Hepatocyte (in vitro differentiated cells): ENCODE data around the gene SEL1L3. TPM values are rescaled to one million over a fixed set of nuclear protein-coding genes. Genes with fewer than 3 reads are reported as not detected.
A peak's percentile ranks its signal among the peaks of the same experiment; 100 is the strongest.
"Not testable (repeated sequence)": the region's sequence is repeated elsewhere in the genome, so short reads cannot be mapped to it uniquely, and the experiment has no call there.

Source experiments
- DNase-seq: peaks from one replicate; pipeline ENCODE4 v3.0.0-alpha.2; 2016; ENCODE audit warnings: low spot score
- H2AFZ ChIP-seq: fragments of 200-600 bp; sonication (generic); 2 replicates; pipeline ENCODE4 v1.6.0; 2016; ENCODE audit warnings: antibody characterized with exemption, mild to moderate bottlenecking
- H3K27ac ChIP-seq: fragments of 200-600 bp; sonication (generic); 2 replicates; pipeline ENCODE4 v1.5.1; 2016; ENCODE audit warnings: mild to moderate bottlenecking
- H3K27me3 ChIP-seq: fragments of 200-600 bp; sonication (generic); 2 replicates; pipeline ENCODE4 v1.6.1; 2016
- H3K36me3 ChIP-seq: fragments of 200-600 bp; sonication (generic); replicated peaks from 2 replicates; pipeline ENCODE4 v1.5.1; 2016; ENCODE audit warnings: low read depth; ENCODE audit not compliant: insufficient read depth
- H3K4me1 ChIP-seq: fragments of 200-600 bp; sonication (generic); 2 replicates; pipeline ENCODE4 v1.5.1; 2016; ENCODE audit warnings: mild to moderate bottlenecking, moderate library complexity; ENCODE audit not compliant: insufficient read depth
- H3K4me2 ChIP-seq: fragments of 200-600 bp; sonication (generic); 2 replicates; pipeline ENCODE4 v1.6.0; 2016
- H3K4me3 ChIP-seq: fragments of 200-600 bp; sonication (generic); 2 replicates; pipeline ENCODE4 v1.5.1; 2016; ENCODE audit warnings: mild to moderate bottlenecking
- H3K79me2 ChIP-seq: fragments of 200-600 bp; sonication (generic); 2 replicates; pipeline ENCODE4 v1.6.0; 2017; ENCODE audit warnings: mild to moderate bottlenecking
- H3K9me2 ChIP-seq: fragments of 200-600 bp; sonication (generic); replicated peaks from 2 replicates; pipeline ENCODE4 v1.6.0; 2017; ENCODE audit warnings: mild to moderate bottlenecking; ENCODE audit not compliant: insufficient read depth
- H3K9me3 ChIP-seq: fragments of 200-600 bp; sonication (generic); 2 replicates; pipeline ENCODE4 v1.5.1; 2016; ENCODE audit warnings: low read depth, mild to moderate bottlenecking
- H4K20me1 ChIP-seq: fragments of 200-600 bp; sonication (generic); 2 replicates; pipeline ENCODE4 v1.6.0; 2016; ENCODE audit warnings: mild to moderate bottlenecking; ENCODE audit not compliant: insufficient read depth, poor library complexity, severe bottlenecking
- CTCF ChIP-seq: fragments of 200-600 bp; sonication (generic); IDR thresholded peaks from 2 replicates; pipeline ENCODE4 v1.5.1; 2016; ENCODE audit warnings: antibody characterized with exemption, mild to moderate bottlenecking; ENCODE audit not compliant: poor library complexity
- EZH2 ChIP-seq: fragments of 200-600 bp; sonication (generic); IDR thresholded peaks from 2 replicates; pipeline ENCODE4 v1.6.1; 2016; ENCODE audit warnings: antibody characterized with exemption, mild to moderate bottlenecking, borderline replicate concordance
- EZH2phosphoT487 ChIP-seq: fragments of 200-600 bp; sonication (generic); IDR thresholded peaks from one replicate; pipeline ENCODE4 v1.6.1; 2018; ENCODE audit warnings: antibody characterized with exemption, mild to moderate bottlenecking, low read depth, moderate library complexity; ENCODE audit not compliant: unreplicated experiment, severe bottlenecking
- WGBS: methylation state at CpG from one replicate; pipeline ENCODE4 v1.1.6; 2016; ENCODE audit warnings: low lambda C conversion rate; ENCODE audit errors: missing lambda C conversion rate; 5-methylcytosine and 5-hydroxymethylcytosine counted together
- polyA plus RNA-seq: library from polyadenylated mRNA; unstranded; fragments of >200 nt; fragmentation: Nextera tagmentation; extraction: Ambion mirVana; gene quantifications from 2 replicates; pipeline ENCODE4 v1.2.1, GENCODE V29; 2016
- total RNA-seq: library from RNA; depleted of rRNA; stranded (reverse); fragments of >200 nt; gene quantifications from 2 replicates; pipeline ENCODE4 v1.2.3, GENCODE V29; 2014

Gene SEL1L3
- total and polyA plus RNA-seq, 2 experiments from 2014 or later: 13.7 to 56.2 TPM

- no peak for DNase-seq
- Histone ChIP-seq H3K4me3 (no peak overlapping the region), H3K36me3 (no peaks in the 10 kb centered on the region), H3K4me1 (no peaks in the 10 kb centered on the region), H3K9me2 (no peaks in the 10 kb centered on the region), H3K27ac (no peak overlapping the region), H3K27me3 (peaks cover 2% of the 10 kb centered on the region), H3K9me3 (no peaks in the 10 kb centered on the region), H3K79me2 (no peaks in the 10 kb centered on the region), H3K4me2 (no peak overlapping the region), H4K20me1 (no peaks in the 10 kb centered on the region), H2AFZ (no peak overlapping the region)
- 80% methylated on average over 6 of the region's 6 CpGs for WGBS
- no peak for TF ChIP-seq EZH2
- no peak for TF ChIP-seq CTCF
- no peak for TF ChIP-seq EZH2phosphoT487
Observed at GRCh38 chr4:25867781-25868294, 5.0 kb upstream of the SEL1L3 start.

- H3K9me2 ChIP-seq, H2AFZ ChIP-seq, H3K79me2 ChIP-seq, H3K27me3 ChIP-seq, H3K36me3 ChIP-seq, H3K9me3 ChIP-seq, H3K4me3 ChIP-seq, H3K27ac ChIP-seq, H3K4me1 ChIP-seq, H4K20me1 ChIP-seq, H3K4me2 ChIP-seq, DNase-seq: not testable (repeated sequence)
- 97% methylated on average over 4 of the region's 4 CpGs for WGBS
Observed at GRCh38 chr4:25866401-25866800, 3.6 kb upstream of the SEL1L3 start.

GRCh38 chr4:25865586-25865985 lies 2.8 kb upstream of the SEL1L3 start:
- no peak overlapping the region for H3K4me2 ChIP-seq
- H3K27ac ChIP-seq: no peak overlapping the region
- peaks cover 2% of the 10 kb centered on the region for H3K27me3 ChIP-seq
- H3K79me2 ChIP-seq: peaks cover 4% of the 10 kb centered on the region
- no peak overlapping the region for H2AFZ ChIP-seq
- DNase-seq: peak; percentile 75
- H3K4me3 ChIP-seq: no peak overlapping the region
- no peaks in the 10 kb centered on the region for H4K20me1 ChIP-seq
- TF ChIP-seq CTCF: no peak
- TF ChIP-seq EZH2: no peak
- no peak for TF ChIP-seq EZH2phosphoT487
- H3K9me3 ChIP-seq: no peaks in the 10 kb centered on the region
- 63% methylated on average over 4 of the region's 4 CpGs for WGBS
- H3K36me3 ChIP-seq: no peaks in the 10 kb centered on the region
- peaks cover 10% of the 10 kb centered on the region for H3K4me1 ChIP-seq
- no peaks in the 10 kb centered on the region for H3K9me2 ChIP-seq

- peaks cover 2% of the 10 kb centered on the region for H3K27me3 ChIP-seq
- H3K27ac ChIP-seq: peak overlapping the region; percentile 53
- peaks cover 9% of the 10 kb centered on the region for H3K79me2 ChIP-seq
- no peaks in the 10 kb centered on the region for H4K20me1 ChIP-seq
- TF ChIP-seq CTCF: no peak
- TF ChIP-seq EZH2: peak; percentile 44
- peak overlapping the region; percentile 72 for H2AFZ ChIP-seq
- WGBS: 42% methylated on average over 29 of the region's 29 CpGs
- peak overlapping the region; percentile 83 for H3K4me2 ChIP-seq
- peaks cover 10% of the 10 kb centered on the region for H3K4me1 ChIP-seq
- no peaks in the 10 kb centered on the region for H3K9me3 ChIP-seq
- no peaks in the 10 kb centered on the region for H3K9me2 ChIP-seq
- H3K4me3 ChIP-seq: peak overlapping the region; percentile 31
- H3K36me3 ChIP-seq: no peaks in the 10 kb centered on the region
- DNase-seq: no peak
Observed at GRCh38 chr4:25863831-25864418, 1.1 kb upstream of the SEL1L3 start.
